Measurements from ENCODE around the gene SELENOF.

SELENOF gene

GRCh38 chr1:86833461-86834215, 80.3 kb downstream of the SELENOF start:
- H3K4me3 ChIP-seq (ENCODE audit: low read depth, low read length), result no peak overlapping the region
- peak; percentile 45 for TF ChIP-seq CTCF (IDR thresholded peaks at IDR 0.05; ENCODE audit: insufficient read depth, low read depth, low read length, missing control alignments)
- DNase-seq (ENCODE audit: low read depth), result peak; percentile 89

- H3K4me3 ChIP-seq (ENCODE audit: low read depth, low read length), result no peak overlapping the region
- TF ChIP-seq CTCF (IDR thresholded peaks at IDR 0.05; ENCODE audit: insufficient read depth, low read depth, low read length, missing control alignments), result no peak
- no peak for DNase-seq (ENCODE audit: low read depth)
Observed at GRCh38 chr1:86832433-86832832, 81.5 kb downstream of the SELENOF start.

- TF ChIP-seq CTCF (IDR thresholded peaks at IDR 0.05; ENCODE audit: insufficient read depth, low read depth, low read length, missing control alignments), result no peak
- H3K4me3 ChIP-seq (ENCODE audit: low read depth, low read length), result no peak overlapping the region
- DNase-seq (ENCODE audit: low read depth), result no peak
Observed at GRCh38 chr1:86829321-86829720, 84.6 kb downstream of the SELENOF start.

DNA sequence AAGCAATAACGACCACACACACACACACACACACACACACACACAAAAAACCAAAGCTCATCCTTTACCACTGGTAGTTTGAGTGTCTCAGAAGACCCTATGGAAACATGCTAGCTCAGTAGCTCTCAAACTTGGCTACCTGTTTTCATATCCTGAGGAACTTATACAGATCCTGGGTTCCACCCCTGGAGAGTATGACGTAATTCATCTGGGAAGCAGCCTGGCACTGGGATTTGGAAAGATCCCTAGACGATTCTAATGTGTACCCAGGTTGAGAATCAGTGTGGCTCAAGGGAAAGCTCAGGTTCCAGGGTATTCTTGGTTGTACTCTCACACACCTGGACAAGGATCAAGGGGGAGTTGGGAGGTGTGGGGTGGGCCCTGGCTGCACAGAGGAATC, 85.9 kb downstream of the SELENOF start:
- DNase-seq (ENCODE audit: low read depth), result no peak
- no peak for TF ChIP-seq CTCF (IDR thresholded peaks at IDR 0.05; ENCODE audit: insufficient read depth, low read depth, low read length, missing control alignments)
- H3K4me3 ChIP-seq (ENCODE audit: low read depth, low read length), result no peak overlapping the region

DNA sequence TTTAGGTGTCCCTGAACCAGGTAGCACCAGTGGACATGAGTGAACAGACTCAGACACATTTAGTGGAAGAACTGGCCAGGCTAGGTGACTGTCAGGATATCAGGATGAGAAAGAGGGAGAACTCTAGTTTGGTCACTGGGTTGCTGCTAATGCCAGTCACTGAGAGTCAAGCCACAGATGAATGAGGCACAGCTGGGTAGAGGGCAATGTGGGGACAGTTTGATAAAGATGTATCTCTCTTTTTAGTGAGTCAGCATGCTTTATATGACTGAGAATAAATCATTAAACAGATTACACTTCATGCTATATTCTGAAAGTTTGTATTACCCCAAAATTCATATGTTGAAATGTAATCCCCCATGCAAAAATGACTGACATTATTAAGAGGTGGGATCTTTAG, 87.1 kb downstream of the SELENOF start:
- DNase-seq (ENCODE audit: low read depth), result no peak
- no peak overlapping the region for H3K4me3 ChIP-seq (ENCODE audit: low read depth, low read length)
- TF ChIP-seq CTCF (IDR thresholded peaks at IDR 0.05; ENCODE audit: insufficient read depth, low read depth, low read length, missing control alignments), result no peak

DNA sequence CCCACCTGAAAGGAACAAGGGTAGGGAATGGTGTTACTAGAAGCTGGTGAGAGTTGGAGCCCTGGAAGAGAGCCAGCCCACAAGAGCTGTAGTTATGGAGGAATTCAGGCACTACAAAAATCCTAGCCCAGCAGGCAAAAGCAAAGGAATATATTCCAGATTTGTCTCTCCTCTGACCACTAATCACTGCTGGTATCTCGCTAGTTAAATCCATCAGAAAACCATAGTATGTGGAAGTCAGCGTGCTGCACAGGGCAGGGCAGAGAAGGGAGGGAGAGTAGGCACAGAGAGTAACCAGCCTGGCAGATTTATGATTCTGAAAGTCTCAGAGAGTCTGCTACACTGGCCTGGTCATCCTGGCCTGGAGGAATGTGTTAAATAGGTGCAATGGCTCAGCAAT, 88.6 kb downstream of the SELENOF start:
- TF ChIP-seq CTCF (IDR thresholded peaks at IDR 0.05; ENCODE audit: insufficient read depth, low read depth, low read length, missing control alignments), result no peak
- no peak overlapping the region for H3K4me3 ChIP-seq (ENCODE audit: low read depth, low read length)
- no peak for DNase-seq (ENCODE audit: low read depth)

Data from GM12865 (cell line).